Medulla oblongata (tissue), 1 donor: ENCODE data around the gene TMEM140.

Experiments used
- DNase-seq: peaks from one replicate; pipeline ENCODE4 v3.0.0-alpha.2; 2015; ENCODE audit errors: extremely low spot score

Gene TMEM140

DNA sequence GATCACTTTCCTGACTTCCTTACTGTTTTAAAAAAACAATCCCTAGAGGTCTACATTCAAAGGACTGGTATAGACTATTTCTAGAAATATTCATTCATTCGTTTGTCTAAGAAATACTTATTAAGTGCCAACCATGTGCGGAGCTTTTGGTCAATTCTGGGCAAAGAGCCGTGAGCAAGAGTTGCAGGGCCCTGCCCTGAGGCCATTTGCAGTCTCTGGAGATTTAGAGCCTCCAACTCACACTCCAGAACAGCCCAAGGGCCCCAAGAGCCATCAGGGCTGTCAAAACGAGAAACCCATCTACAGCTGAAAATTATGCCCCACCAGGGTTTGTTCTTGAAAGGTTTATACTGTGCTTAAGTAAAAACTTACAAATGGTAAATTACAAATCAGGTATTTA, 47.3 kb downstream of the TMEM140 start:
- no peak for DNase-seq

DNA sequence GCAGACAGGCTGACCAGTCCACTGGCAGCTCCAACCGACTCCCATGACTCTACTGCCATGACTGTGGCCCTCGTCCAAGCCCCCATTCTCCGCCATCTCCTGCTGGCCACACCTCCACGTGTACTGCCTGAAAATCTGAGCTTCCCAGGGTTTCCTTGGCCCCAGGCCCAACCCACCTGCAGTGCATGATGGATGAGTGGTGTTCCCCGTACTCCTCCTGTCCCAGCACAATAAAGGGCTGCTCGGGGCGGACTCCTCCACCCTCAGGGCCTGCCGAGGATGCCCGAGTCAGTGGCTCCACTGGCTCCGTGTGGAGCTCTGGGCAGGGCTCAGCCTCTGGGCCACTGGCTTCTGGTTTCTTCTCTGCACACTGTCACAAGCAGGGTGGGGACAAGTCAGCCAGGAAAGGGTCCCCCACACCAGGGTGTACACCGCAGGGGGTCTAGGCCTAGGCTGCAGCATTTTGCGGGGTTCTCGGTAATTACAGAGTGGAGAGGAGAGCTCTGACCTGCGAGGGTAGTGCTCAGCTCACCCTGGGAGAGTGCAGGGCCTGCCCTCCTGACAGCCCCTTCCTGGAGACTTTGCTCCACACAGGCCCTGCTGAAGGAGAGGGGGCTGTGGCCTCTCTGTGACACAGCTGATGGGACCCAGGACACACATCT, 48.2 kb downstream of the TMEM140 start:
- no peak for DNase-seq

DNA sequence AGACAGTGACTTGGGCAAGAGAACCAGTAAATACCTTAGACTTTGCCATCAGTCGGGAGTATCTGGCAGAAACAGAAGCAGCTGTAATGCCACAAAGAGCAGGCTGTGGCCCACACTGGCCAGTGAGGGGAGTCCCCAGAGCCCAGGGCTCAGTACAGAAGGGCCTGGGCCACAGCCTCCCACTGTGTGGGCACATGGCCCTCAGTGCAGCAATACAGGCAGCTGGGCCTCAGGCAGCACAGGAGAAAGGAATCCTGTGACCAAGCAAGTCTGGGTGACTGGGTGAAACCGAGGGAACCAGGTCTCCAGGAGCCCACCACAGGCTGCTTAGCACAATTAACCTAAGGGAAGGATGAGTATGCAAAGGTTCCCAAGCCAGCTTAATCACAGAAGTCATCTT, 49.5 kb downstream of the TMEM140 start:
- DNase-seq: no peak

DNA sequence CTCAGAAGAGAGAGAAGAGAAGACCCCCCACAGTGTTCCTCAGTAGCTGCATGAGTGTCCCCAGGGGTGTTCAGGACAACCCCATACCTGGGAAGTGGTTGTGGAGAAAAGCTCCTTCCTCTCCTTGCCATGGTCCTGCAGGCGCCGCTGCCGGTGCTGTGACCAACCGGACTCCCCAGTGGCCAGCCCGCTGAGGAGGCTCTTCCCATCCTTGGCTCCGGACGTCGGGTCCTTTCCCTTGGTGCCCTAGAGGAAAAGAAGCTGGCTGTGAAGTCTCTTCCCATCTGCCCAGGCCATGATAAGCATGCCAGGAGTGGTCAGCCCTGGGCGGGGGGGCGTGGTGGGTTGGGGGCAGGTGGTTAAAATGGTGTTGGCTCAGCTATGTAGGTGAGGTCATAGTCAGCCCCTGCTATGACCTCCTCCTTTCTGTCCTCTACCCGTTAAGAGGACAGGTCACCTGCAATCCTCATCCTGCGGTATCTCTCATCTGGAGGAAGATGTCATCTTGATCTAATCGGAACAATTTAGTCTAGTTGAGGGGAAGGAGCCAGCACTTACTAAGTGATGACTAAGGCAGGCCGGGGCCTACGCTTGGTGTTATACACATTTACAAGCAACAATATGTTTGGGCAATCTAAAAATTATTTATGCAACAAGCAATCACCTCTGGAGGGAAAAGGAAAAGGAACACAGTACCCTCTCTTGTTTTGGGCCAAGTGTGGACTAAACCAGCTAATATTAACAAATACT, 50.2 kb downstream of the TMEM140 start:
- no peak for DNase-seq

DNA sequence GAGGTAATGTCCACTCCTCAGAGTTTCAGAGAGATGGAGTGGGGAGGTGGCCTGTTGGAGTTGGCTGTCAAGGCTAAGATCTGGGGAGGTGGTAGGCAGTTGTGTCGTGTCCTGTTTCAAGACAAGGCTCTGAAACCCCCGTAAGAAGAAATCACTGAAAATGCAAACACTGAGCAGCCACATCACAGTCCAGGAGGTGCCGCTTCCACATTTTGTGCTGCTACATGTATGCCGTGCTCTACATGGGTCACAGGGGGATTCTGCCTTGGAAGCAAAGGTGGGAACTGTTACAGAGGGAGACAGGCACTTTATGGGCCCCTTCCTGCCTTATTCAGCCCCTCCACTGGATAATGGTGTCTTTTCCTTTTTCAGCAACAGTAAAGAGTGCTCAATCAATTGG, 51.6 kb downstream of the TMEM140 start:
- no peak for DNase-seq

DNA sequence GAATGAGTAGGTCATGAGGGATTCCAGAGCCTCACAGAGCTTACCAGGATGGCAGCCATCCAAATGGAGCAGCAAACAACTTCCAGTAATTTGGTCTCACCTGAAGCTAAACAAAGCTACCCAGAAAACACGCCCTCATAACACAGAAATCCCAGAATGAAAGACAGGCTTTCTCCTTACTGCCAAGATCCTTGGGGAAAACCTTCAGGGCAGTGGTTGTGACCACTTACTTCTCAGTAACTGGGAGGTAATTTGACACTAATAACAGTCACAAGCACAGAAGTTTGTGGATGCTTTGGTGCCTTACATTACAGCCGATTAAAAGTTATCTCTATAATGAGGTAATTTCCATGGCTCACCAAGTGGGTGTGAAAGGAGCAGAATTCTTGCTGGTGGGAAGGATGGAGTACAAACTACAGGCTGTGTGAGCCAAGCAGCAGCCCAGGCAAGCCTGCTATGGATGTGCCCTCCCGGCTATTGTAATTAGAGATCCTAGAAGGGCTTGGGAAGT, 53.0 kb downstream of the TMEM140 start:
- DNase-seq: no peak

DNA sequence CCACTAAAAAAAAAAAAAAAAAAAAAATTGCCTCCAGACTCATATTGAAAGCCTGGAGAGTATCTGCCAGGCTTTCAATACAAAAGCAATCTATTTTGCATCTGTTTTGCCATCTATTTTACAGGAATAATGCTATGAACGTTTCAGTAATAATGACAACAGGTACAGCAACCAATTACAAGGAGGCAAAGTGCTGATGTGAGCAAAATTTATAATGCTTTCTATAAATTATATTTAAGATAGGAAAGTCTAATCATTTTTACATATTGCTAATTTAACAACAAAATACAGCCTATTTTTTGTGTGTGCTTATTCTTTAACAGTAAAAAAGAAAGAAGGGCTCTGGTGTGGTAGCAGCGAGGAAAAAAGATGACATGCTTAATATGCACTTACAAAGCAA, 53.5 kb downstream of the TMEM140 start:
- no peak for DNase-seq

DNA sequence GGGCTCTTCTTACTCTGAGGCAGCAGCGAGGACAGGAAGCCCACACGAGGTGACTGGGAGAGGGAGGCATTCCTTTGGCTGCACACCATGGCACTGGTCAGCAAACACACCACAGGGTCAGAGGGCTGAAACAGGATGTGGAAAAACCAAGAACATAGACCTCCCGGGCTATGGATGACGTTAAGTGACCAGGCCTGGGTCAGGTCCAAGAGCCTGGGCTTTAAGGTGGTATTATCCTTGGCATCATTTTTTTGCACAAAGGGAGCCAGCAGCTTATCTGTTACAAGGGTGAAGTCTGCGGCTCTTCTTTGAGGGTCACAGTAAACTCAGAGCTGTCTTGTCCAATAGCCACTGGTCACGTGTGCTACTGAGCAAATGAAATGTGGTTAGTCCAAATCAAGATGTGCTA, 56.5 kb downstream of the TMEM140 start:
- no peak for DNase-seq

DNA sequence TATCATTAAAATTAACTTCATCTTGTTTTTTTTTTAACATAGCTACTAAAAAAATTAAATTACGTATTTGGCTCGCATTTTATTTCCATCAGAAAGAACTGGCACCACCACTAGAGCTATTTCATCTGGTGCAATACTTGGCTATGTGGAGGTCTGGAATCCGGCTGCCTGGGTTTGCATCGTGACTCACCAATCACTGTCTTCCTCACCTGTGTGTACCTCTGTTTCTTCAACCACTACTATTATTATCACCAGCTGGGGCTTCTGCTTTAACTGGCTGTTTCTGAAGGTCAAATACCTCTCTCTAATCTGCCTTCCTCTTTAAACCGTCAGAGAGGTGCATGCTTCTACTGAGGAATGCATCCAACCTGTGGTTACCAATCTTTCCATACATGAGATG, 57.0 kb downstream of the TMEM140 start:
- DNase-seq: no peak

DNA sequence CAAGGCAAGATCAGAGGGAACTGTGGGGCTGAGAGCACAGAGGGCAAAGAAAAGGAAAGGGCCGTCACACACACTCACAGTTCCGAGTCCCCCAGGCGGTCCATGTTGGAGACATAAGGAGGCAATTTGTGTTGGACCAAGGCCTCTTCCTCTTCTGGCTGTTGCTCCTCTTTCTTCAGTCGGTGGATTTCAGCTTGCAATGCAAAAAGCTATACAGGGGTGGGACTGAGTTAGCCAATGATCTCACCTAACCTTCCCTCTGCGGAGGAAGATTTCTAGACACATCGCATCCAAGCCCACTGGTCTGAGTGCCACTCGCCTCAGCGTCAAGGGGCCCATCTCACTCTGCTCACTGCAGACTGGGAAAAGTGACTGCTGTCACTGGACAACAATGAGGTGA, 58.0 kb downstream of the TMEM140 start:
- no peak for DNase-seq

DNA sequence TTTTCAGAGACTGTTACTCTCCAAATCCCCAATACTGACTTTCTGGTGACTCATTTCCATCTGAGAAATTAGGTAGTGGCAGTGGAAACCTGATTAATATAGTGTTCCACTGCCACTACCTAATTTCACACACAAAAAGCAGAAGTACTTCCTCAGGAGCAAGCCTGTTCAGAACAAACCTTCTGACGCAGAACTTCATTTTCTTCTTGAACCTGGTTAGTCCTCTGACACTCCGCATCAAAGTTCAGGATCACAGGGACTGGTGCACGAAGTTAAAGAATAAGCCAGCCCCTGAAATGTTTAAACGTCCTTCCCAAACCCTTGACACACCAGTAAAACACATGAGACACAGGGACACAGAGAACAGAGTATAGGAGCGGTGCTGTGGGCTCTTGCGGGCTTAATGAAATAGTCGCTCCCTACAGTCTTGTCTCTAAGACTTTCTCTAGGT, 59.1 kb downstream of the TMEM140 start:
- DNase-seq: peak; percentile 33

DNA sequence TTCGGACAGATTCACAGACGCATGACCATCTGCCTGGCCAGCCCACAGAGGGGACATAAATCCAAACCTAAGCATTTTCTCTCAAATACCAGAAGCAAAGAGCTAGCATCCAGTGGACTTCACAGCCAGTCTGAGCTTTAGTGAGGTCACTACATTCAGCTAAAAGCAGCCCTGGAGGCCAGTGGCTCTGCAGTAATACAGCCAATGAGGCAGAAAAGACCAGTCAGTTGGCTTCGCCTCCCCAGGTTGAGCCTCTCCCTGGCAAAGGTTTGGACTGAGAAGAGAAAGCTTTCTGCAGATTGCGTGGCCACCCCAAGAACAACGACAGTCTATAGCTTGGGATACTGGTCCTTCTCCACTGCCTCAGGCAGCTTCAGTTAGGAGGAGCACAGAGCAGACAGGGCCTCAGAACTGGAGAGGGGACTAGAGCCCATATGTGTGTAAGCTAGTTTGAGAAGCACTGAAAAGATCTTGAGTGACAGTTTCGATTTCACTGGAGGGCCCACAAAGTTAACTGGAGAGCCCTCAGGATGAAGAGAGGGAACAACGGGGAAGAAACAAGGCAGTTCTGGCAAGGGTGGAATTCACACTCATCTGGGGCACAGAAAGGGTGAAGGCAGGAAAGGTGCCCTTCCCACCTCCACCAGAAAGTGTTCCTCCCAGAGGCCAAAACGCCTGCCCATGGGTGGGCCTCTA, 59.7 kb downstream of the TMEM140 start:
- peak; percentile 19 for DNase-seq

DNA sequence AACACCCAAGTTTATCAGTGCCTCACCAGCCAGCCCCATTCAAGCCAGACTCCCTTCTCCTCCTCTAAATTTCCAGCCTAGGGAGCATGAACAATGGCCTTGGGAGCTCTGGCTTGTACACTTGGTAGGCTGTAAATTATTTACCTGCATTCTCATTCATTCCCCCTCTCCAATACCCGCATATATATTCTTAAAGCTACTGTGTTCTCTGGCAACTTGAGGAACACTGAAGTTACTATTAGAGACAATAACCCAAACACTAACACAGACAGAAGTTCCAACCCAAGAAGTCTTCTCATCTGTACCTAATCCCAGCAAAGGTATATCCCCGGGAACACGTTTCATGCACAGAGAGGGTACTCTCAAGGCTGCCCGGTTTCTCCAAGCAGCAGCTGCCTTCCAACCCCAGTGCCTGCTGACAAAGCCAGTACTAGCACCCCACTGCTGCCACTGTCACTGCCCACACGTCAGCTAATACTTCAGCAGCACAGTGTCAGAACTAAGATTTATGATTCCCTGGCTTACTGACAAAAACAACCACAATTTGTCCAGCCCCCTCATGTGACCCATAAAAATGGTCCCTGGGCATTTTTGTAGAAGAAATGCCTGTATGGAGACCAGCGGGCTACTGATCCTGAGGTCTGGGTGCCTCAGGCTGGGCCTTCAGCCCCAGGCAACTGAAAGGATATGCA, 60.4 kb downstream of the TMEM140 start:
- DNase-seq: no peak

DNA sequence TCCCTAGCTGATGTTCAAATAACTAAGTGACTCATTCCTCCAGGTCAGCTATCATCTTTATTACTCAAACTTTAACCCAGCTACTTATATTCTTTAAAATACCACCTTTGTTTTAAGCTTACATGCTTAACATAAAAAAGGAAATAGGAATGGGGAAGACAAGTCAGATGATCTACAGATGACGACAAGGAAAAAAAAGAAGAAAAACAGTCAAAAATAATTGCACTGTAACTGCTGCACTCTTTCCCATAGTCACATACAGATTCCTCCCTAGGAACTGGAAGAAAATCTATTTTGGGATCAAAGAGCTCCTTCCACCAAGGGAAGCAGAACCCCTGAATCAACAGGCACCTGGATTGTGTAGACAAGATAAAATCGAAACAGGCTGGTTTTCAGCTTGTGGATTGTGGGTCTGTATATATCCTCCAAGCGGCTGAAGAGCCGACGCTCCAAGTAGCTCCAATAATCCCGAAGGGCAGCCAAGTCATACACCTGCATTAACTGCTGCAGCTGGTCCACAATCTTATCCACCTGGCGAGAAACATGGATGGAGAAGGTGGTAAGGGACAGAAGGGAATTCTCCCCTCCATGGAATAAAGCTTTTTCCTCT, 61.5 kb downstream of the TMEM140 start:
- DNase-seq: peak; percentile 69

DNA sequence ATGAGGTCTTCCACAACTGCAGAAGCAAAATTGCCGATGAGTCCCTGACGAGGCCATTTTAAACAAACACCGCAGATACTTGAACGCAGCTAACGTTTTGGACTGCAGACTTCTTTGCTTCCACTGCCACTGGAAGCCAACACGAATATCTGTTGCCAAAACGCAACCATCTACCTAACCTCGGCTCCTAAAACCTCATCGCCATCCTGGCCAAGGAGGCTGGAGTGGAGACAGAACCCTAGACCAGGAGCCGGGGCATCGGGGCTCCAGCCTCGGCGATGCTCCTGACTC, 63.0 kb downstream of the TMEM140 start:
- peak; percentile 40 for DNase-seq

DNA sequence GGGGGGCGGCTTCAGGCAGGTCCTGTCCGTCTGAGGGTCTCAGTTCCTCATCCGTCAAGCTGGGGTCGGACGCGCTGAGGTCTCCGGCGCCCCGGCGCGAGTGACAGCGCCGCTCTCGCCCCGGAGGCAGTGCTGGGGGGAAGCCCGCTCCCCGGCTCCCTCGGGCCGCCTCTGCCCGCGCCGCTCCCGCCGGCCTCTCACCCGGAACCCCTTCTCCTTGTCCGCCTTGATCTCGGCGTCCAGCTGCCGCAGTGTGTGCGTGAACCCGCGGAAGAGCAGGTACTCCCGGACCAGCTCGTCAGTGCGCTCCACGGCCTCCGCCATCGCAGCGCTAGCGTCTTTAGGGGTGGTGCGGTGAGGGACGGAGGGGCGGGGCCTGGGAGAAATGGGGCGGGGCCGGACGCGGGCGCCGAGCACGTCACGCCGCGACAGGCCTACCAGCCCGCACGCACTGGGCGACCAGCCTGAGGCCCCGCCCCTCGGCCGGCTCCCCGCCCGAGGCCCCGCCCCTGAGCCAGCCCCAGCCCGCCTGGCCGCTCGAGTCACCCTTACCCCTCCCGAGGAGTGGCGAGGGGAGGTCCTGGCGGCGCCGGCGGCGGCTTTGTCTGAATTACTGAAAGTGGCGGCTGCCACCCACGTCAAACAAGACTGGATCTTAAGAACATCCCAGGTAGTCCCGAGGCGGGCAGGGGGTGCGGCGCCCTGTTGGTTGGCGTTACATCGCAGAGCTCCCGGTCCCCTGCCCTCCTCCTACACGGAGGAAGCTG, 63.5 kb downstream of the TMEM140 start, which contains the start of gene WDR91:
TSS of gene WDR91 (minus strand) at position 348 of the 767 bp plus-strand sequence. CDS start at position 324, 24 bp downstream.
- peak; percentile 98 for DNase-seq

DNA sequence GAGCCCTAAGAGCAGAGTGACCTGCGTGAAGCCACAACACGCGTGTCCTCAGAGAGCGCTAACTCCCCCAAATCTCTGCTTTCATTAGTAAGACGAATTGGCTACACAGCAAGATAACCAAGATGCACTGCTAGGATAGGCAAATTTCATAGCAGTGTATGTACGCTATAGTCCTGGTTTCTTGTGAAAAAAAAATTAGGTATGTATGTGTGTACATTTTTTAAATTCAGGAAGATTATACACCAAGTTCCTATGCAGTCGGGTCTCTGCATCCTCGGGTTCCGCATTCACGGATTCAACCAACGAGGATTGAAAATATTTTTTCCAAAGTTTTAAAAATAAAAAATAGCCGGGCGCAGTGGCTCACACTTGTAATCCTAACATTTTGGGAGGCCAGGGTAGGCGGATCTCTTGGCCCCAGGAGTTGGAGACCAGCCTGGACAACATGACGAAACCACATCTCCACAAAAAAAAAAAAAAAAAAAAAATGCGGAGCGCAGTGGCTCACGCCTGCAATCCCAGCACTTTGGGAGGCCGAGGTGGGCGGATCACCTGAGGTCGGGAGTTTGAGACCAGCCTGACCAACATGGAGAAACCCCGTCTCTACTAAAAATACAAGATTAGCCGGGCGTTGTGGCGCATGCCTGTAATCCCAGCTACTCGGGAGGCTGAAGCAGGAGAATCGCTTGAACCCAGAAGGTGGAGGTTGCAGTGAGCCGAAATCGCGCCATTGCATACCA, 64.2 kb downstream of the TMEM140 start:
- peak; percentile 29 for DNase-seq

DNA sequence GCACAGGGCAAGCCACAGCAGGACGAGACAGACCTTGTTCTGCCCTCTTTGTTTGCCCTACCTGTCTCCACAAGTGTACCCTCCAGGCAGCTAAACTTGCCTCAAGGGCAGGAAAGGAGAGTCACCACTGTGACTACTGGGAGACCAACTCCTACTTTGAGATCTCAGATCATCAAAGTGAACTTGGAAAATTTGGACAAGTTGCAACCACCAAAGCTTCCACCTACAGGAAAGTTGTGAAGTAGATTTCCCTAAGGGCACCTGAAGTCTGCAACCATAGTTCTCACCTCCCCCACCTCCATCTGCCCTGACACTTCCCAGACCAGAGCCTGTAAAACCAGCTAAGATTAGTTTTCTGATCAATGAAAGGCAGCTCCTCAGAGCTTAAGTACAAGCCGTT, 66.0 kb downstream of the TMEM140 start:
- DNase-seq: no peak

DNA sequence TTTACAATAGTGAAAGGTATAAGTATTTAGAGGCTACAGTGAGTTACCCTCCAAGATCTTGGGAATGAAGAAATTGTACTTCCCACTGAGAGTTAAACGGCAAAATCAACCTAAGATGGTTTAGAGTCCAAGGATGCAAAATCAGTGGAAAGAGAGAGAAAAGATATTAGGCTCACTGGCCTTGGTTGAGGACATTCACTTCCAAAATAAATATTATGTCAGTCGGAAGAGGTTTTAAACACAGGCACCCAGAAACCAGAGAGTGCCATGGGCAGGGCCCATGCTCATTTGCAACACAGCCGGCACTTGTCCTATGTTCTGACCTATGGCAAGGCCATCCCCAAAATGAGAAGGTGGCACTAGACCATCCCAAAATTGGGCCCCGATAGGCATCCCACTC, 67.3 kb downstream of the TMEM140 start:
- no peak for DNase-seq

DNA sequence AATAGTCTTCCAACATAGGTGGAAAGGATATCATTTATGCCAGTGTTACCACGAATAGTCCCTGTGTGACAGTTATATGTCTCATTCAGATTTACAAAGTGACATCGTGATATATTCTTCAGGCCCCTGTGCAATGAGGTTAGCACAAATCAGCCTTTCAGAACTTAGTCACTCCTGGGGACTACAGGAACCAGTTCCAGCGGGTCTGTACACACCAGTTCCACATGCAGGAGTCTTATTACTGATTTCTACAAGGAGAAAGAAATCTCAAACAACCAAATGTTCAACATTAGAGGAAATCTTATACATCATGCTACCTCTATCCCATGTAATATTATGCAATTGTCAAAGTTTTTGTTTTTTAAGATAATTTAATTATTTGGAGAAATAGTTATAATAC, 67.8 kb downstream of the TMEM140 start:
- DNase-seq: no peak
